GM10248 (cell line): ENCODE measurements around the gene ADGRD1.
A peak's percentile ranks its signal among the peaks of the same experiment; 100 is the strongest.

Source experiments
- CTCF ChIA-PET: fragments of 300-600 bp; sonication (Branson Sonifier 250); formaldehyde crosslinking; extraction: SDS; loops from one replicate; lab custom pipeline; 2021; ENCODE audit warnings: antibody characterized with exemption; lab: Yijun Ruan, JAX
- POLR2A ChIA-PET: fragments of 350-650 bp; sonication (Branson Sonifier 250); formaldehyde crosslinking; extraction: SDS; loops from one replicate; lab custom pipeline; 2020; ENCODE audit warnings: antibody characterized with exemption; lab: Yijun Ruan, JAX
- DNase-seq: peaks from one replicate; pipeline ENCODE4 v3.0.0; 2012; ENCODE audit errors: extremely low spot score
- CTCF ChIP-seq: IDR thresholded peaks from 2 replicates; pipeline ENCODE4 v1.5.1; 2012; ENCODE audit warnings: mild to moderate bottlenecking, low read depth; ENCODE audit errors: extremely low read depth, missing control alignments, control extremely low read depth

Gene ADGRD1

GRCh38 chr12:131098178-131098981, 144.7 kb downstream of the ADGRD1 start:
- DNase-seq = no peak
- ChIA-PET CTCF (no interaction called here), POLR2A (no interaction called here)
- TF ChIP-seq CTCF = no peak

GRCh38 chr12:131100031-131100674, 146.4 kb downstream of the ADGRD1 start:
- CTCF ChIA-PET = interaction anchor here (1.6 to 2.1 kb wide), 2 partner anchors 33 to 850 kb away, joined by 3 to 4 read pairs; partner anchors contain the start of gene EP400

GRCh38 chr12:131101006-131101405, 147.3 kb downstream of the ADGRD1 start:
- CTCF ChIA-PET = interaction anchor here (1.3 to 2.1 kb wide), 5 partner anchors 15 to 849 kb away, joined by 3 to 4 read pairs (median 4); partner anchors contain the start of gene EP400
- no peak for DNase-seq
- POLR2A ChIA-PET = no interaction called here
- no peak for TF ChIP-seq CTCF

More at GRCh38 chr12:131100031-131100674, 146.4 kb downstream of the ADGRD1 start:
- DNase-seq = no peak
- POLR2A ChIA-PET = no interaction called here
- no peak for TF ChIP-seq CTCF

- DNase-seq = peak; percentile 74
- no peak for TF ChIP-seq CTCF
- ChIA-PET POLR2A (no interaction called here), CTCF (interaction anchor here (1.3 to 1.7 kb wide), 4 partner anchors 14 to 848 kb away, joined by 3 to 4 read pairs (median 4); partner anchors contain the start of gene EP400)
These were observed 148.2 kb downstream of the ADGRD1 start for GRCh38 chr12:131101703-131102492.

- TF ChIP-seq CTCF = no peak
These were observed 148.8 kb downstream of the ADGRD1 start for GRCh38 chr12:131102493-131102931.

More at GRCh38 chr12:131102493-131102931, 148.8 kb downstream of the ADGRD1 start:
- ChIA-PET CTCF (interaction anchor here (1.3 to 4.7 kb wide), 7 partner anchors 9 to 727 kb away, joined by 3 to 88 read pairs (median 42); no protein-coding TSS in a partner anchor), POLR2A (no interaction called here)
- DNase-seq = no peak
